Measurements from ENCODE around the gene IQGAP3. TPM values are rescaled to one million over a fixed set of nuclear protein-coding genes. Genes with fewer than 3 reads are reported as not detected.

Gene IQGAP3
- total and polyA plus RNA-seq, 7 experiments from 2014 or later = 0.24 to 14.4 TPM; not detected in 5

DNA sequence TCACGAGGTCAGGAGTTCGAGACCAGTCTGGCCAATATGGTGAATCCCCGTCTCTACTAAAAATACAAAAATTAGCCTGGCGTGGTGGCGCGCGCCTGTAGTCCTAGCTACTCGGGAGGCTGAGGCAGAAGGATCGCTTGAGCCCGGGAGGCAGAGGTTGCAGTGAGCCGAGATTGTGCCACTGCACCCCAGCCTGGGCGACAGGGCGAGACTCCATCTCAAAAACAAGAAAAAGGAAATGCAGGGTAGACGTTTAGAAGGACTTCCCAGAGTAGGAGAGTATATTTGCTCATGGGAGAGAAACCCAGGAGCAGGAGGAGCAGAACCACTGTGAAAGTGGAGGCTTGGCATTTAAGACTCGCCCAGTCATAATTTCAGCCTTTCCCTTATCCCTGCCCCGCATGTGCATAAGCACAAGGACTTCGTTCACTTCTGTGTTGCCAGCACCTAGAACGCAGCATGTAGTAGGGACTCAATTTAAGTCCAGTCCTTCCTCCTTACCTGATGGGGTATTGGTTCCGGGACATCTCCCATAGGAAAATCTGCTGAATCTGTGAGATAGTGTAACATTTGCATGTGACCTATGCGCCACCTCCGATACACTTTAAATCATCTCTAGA lies 66.6 kb downstream of the IQGAP3 start:
- POLR2A ChIA-PET = interaction anchor here (1.1 to 14.4 kb wide), 8 partner anchors 10 to 173 kb away, joined by 3 to 256 read pairs (median 9); partner anchors contain the start of gene NAXE
- Histone ChIP-seq H3K27me3 (ENCODE audit: control insufficient read depth in 2 of 2, insufficient read depth in 2 of 2, low read length in 2 of 2) (no peaks in the 10 kb centered on the region), H3K9me3 (ENCODE audit: control insufficient read depth in 2 of 3, low read length in 3 of 3) (no peaks in the 10 kb centered on the region), H3K4me1 (ENCODE audit: control insufficient read depth in 2 of 2, insufficient read depth in 2 of 2, low read length in 2 of 2) (peaks cover 60 to 62% of the 10 kb centered on the region in 2 donors), H3K36me3 (ENCODE audit: control insufficient read depth in 2 of 3, insufficient read depth in 3 of 3, low read length in 3 of 3) (no peaks in the 10 kb centered on the region), H3K4me3 (ENCODE audit: low read length) (peak overlapping the region; percentile 24), H3K27ac (ENCODE audit: low read depth, low read length) (peak overlapping the region; percentile 99)
- CTCF ChIA-PET = no interaction called here
- DNase-seq (peak in 1 of 9 donors; percentile 6), ATAC-seq (no peak)
- Mint-ChIP-seq H3K27ac (peak overlapping the region; percentile 93 to 100 (median 99)), H3K36me3 (peaks cover 0 to 10% (median 0%) of the 10 kb centered on the region in 5 donors), H3K27me3 (no peaks in the 10 kb centered on the region), H3K9me3 (peaks cover 0 to 6% (median 0%) of the 10 kb centered on the region in 11 donors), H3K4me3 (peak overlapping the region; percentile 71 to 92 (median 88)), H3K4me1 (peaks cover 47 to 77% (median 73%) of the 10 kb centered on the region in 7 donors)
- intact Hi-C loops (cut with micrococcal nuclease) = loop anchor here (1.0 to 10.0 kb wide), 16 partner anchors 25 to 1501 kb away; partner anchors contain the start of genes GPATCH4 (in 2 of the 2), IQGAP3 (in 2 of the 2), PRCC (in 2 of the 2) and SH2D2A (in 2 of the 2)

GRCh38 chr1:156504821-156505678 lies 67.3 kb downstream of the IQGAP3 start:
- H3K27me3 Mint-ChIP-seq = no peaks in the 10 kb centered on the region
- H3K27ac ChIP-seq (ENCODE audit: low read depth, low read length) = peak overlapping the region; percentile 99
- peak overlapping the region; percentile 71 to 92 (median 88) for H3K4me3 Mint-ChIP-seq
- ChIA-PET CTCF (interaction anchor here (0.9 to 1.7 kb wide), 5 partner anchors 23 to 221 kb away, joined by 3 to 7 read pairs (median 4); no protein-coding TSS in a partner anchor), POLR2A (interaction anchor here (0.8 to 14.4 kb wide), 12 partner anchors 9 to 262 kb away, joined by 3 to 256 read pairs (median 4); partner anchors contain the start of genes GPATCH4, NAXE and PRCC)
- peaks cover 47 to 74% (median 70%) of the 10 kb centered on the region in 7 donors for H3K4me1 Mint-ChIP-seq
- no peaks in the 10 kb centered on the region for H3K27me3 ChIP-seq (ENCODE audit: control insufficient read depth in 2 of 2, insufficient read depth in 2 of 2, low read length in 2 of 2)
- no peaks in the 10 kb centered on the region for H3K9me3 ChIP-seq (ENCODE audit: control insufficient read depth in 2 of 3, low read length in 3 of 3)
- DNase-seq (peak; percentile 88 to 100 (median 97)), ATAC-seq (peak; percentile 60)
- H3K4me1 ChIP-seq (ENCODE audit: control insufficient read depth in 2 of 2, insufficient read depth in 2 of 2, low read length in 2 of 2) = peaks cover 60 to 62% of the 10 kb centered on the region in 2 donors
- H3K36me3 Mint-ChIP-seq = peaks cover 0 to 10% (median 0%) of the 10 kb centered on the region in 5 donors
- intact Hi-C loops (cut with micrococcal nuclease) = loop anchor here (1.0 to 10.0 kb wide), 17 partner anchors 25 to 1500 kb away; partner anchors contain the start of genes GPATCH4 (in 2 of the 2), IQGAP3 (in 2 of the 2), PRCC (in 2 of the 2) and SH2D2A (in 2 of the 2)
- peaks cover 0 to 4% (median 0%) of the 10 kb centered on the region in 3 experiments for H3K36me3 ChIP-seq (ENCODE audit: control insufficient read depth in 2 of 3, insufficient read depth in 3 of 3, low read length in 3 of 3)
- H3K27ac Mint-ChIP-seq = peak overlapping the region; percentile 93 to 100 (median 99)
- peaks cover 0 to 6% (median 0%) of the 10 kb centered on the region in 11 donors for H3K9me3 Mint-ChIP-seq
- H3K4me3 ChIP-seq (ENCODE audit: low read length) = peak overlapping the region; percentile 55

DNA sequence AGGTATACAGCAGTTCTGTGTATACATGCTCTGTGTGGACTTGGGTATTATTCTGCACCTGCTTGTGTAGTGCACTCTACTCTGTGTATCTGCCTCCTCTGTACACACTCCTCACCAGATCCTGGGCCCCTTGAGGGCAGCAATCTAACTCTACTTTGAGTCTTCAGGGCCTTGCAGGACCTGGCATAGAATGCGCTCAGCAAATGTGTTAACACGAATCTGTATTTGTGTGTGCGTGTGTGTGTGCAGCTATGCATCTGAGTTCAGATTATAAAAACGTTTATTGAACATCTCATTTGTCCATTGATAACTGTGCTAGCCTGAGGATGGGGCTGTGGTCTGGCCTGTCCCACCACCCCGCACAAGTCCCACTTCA lies 67.9 kb downstream of the IQGAP3 start:
- Mint-ChIP-seq H3K36me3 (peaks cover 0 to 10% (median 0%) of the 10 kb centered on the region in 5 donors), H3K27me3 (no peaks in the 10 kb centered on the region), H3K27ac (peak overlapping the region; percentile 93 to 100 (median 99)), H3K4me1 (peaks cover 47 to 73% (median 69%) of the 10 kb centered on the region in 7 donors), H3K4me3 (peak overlapping the region; percentile 71 to 92 (median 88)), H3K9me3 (peaks cover 0 to 6% (median 0%) of the 10 kb centered on the region in 11 donors)
- Histone ChIP-seq H3K27ac (ENCODE audit: low read depth, low read length) (peak overlapping the region; percentile 99), H3K27me3 (ENCODE audit: control insufficient read depth in 2 of 2, insufficient read depth in 2 of 2, low read length in 2 of 2) (no peaks in the 10 kb centered on the region), H3K4me3 (ENCODE audit: low read length) (peak overlapping the region; percentile 55), H3K36me3 (ENCODE audit: control insufficient read depth in 2 of 3, insufficient read depth in 3 of 3, low read length in 3 of 3) (peaks cover 0 to 6% (median 0%) of the 10 kb centered on the region in 3 experiments), H3K9me3 (ENCODE audit: control insufficient read depth in 2 of 3, low read length in 3 of 3) (no peaks in the 10 kb centered on the region), H3K4me1 (ENCODE audit: control insufficient read depth in 2 of 2, insufficient read depth in 2 of 2, low read length in 2 of 2) (peaks cover 60 to 62% of the 10 kb centered on the region in 2 donors)
- intact Hi-C loops (cut with micrococcal nuclease) = loop anchor here (2.0 to 10.0 kb wide), 8 partner anchors 68 to 1500 kb away; partner anchors contain the start of genes GPATCH4 (in 1 of the 2), IQGAP3 (in 1 of the 2), ISG20L2 (in 1 of the 2) and METTL25B (in 1 of the 2)
- CTCF ChIA-PET = interaction anchor here (0.6 to 1.7 kb wide), 6 partner anchors 23 to 313 kb away, joined by 3 to 7 read pairs (median 4); no protein-coding TSS in a partner anchor
- POLR2A ChIA-PET = interaction anchor here (0.9 to 14.4 kb wide), 12 partner anchors 8 to 263 kb away, joined by 3 to 256 read pairs (median 4); partner anchors contain the start of genes GPATCH4, NAXE and PRCC
- ATAC-seq (no peak), DNase-seq (peak in 1 of 9 donors; percentile 42)

GRCh38 chr1:156503698-156504437 lies 68.5 kb downstream of the IQGAP3 start:
- Histone ChIP-seq H3K9me3 (ENCODE audit: control insufficient read depth in 2 of 3, low read length in 3 of 3) (no peaks in the 10 kb centered on the region), H3K36me3 (ENCODE audit: control insufficient read depth in 2 of 3, insufficient read depth in 3 of 3, low read length in 3 of 3) (peaks cover 0 to 6% (median 0%) of the 10 kb centered on the region in 3 experiments), H3K27ac (ENCODE audit: low read depth, low read length) (peak overlapping the region; percentile 99), H3K27me3 (ENCODE audit: control insufficient read depth in 2 of 2, insufficient read depth in 2 of 2, low read length in 2 of 2) (no peaks in the 10 kb centered on the region), H3K4me1 (ENCODE audit: control insufficient read depth in 2 of 2, insufficient read depth in 2 of 2, low read length in 2 of 2) (peaks cover 62 to 64% of the 10 kb centered on the region in 2 donors), H3K4me3 (ENCODE audit: low read length) (peak overlapping the region; percentile 55)
- POLR2A ChIA-PET = interaction anchor here (0.6 to 14.4 kb wide), 11 partner anchors 17 to 1028 kb away, joined by 3 to 256 read pairs (median 5); partner anchors contain the start of genes GPATCH4 and NAXE
- Mint-ChIP-seq H3K27ac (peak overlapping the region; percentile 93 to 100 (median 99)), H3K9me3 (peaks cover 0 to 6% (median 0%) of the 10 kb centered on the region in 11 donors), H3K4me3 (peak overlapping the region; percentile 71 to 95 (median 90)), H3K27me3 (no peaks in the 10 kb centered on the region), H3K36me3 (peaks cover 0 to 10% (median 0%) of the 10 kb centered on the region in 5 donors), H3K4me1 (peaks cover 45 to 70% (median 66%) of the 10 kb centered on the region in 7 donors)
- CTCF ChIA-PET = interaction anchor here (0.6 to 1.7 kb wide), 4 partner anchors 22 to 313 kb away, joined by 3 to 7 read pairs (median 4); no protein-coding TSS in a partner anchor
- intact Hi-C loops (cut with micrococcal nuclease) = loop anchor here (2.0 to 10.0 kb wide), 8 partner anchors 69 to 1499 kb away; partner anchors contain the start of genes GPATCH4 (in 1 of the 2), IQGAP3 (in 1 of the 2), ISG20L2 (in 1 of the 2) and METTL25B (in 1 of the 2)
- ATAC-seq = no peak
- no peak for DNase-seq

DNA sequence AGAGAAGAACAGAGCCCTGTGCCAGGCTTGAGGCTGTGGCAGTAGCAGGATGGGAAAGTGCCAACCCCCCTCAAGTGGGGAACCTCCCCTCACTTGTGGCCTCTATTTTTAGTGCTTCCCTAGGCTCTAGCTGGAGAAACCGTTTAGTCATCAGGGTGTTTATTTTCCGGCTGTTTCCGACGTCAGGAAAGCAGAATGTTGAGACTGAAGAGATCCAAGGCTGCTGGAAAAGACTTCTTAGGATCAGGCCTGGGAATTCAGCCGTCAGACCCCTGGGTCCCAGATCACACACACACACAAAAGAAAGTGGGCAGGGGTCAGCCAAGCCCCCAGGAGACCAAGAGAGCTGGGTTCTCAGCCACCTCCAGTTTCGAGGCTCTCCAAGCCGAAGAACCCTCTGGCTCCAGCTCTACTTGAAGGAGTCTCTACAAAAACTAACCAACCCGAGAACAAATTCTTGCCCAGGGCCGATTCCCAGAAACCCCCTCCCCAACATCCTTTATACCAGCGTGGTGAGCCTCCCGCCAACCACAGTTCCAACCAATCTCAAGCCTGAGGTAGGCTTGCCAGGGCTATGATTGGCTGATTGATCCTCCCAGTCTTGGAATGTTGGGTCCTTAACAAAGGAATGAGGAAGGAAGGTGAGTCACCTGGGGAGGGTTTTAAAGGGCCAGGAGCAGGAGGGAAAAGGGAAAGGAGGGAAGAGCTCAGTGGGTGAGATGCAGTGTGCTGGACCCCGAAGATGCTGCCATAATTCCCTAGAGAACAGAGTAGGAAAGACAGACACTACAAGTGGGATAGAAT lies 69.3 kb downstream of the IQGAP3 start:
- peak in 1 of 9 donors; percentile 18 for DNase-seq
- Histone ChIP-seq H3K27ac (ENCODE audit: low read depth, low read length) (peak overlapping the region; percentile 99), H3K36me3 (ENCODE audit: control insufficient read depth in 2 of 3, insufficient read depth in 3 of 3, low read length in 3 of 3) (peaks cover 0 to 6% (median 0%) of the 10 kb centered on the region in 3 experiments), H3K4me3 (ENCODE audit: low read length) (peak overlapping the region; percentile 81), H3K9me3 (ENCODE audit: control insufficient read depth in 2 of 3, low read length in 3 of 3) (no peaks in the 10 kb centered on the region), H3K4me1 (ENCODE audit: control insufficient read depth in 2 of 2, insufficient read depth in 2 of 2, low read length in 2 of 2) (peaks cover 61 to 65% of the 10 kb centered on the region in 2 donors), H3K27me3 (ENCODE audit: control insufficient read depth in 2 of 2, insufficient read depth in 2 of 2, low read length in 2 of 2) (no peaks in the 10 kb centered on the region)
- intact Hi-C loops (cut with micrococcal nuclease) = loop anchor here (5.0 to 10.0 kb wide), 4 partner anchors 121 to 1498 kb away; partner anchors contain the start of genes ISG20L2 (in 1 of the 2), METTL25B (in 1 of the 2), PMF1 (in 1 of the 2) and ZBTB7B (in 1 of the 2)
- Mint-ChIP-seq H3K4me3 (peak overlapping the region; percentile 81 to 95 (median 90)), H3K27ac (peak overlapping the region; percentile 93 to 100 (median 99)), H3K27me3 (no peaks in the 10 kb centered on the region), H3K36me3 (peaks cover 0 to 13% (median 0%) of the 10 kb centered on the region in 5 donors), H3K9me3 (peaks cover 0 to 6% (median 0%) of the 10 kb centered on the region in 11 donors), H3K4me1 (peaks cover 39 to 69% (median 66%) of the 10 kb centered on the region in 7 donors)
- ATAC-seq = no peak
- POLR2A ChIA-PET = interaction anchor here (0.7 to 14.4 kb wide), 10 partner anchors 16 to 264 kb away, joined by 3 to 256 read pairs (median 24); partner anchors contain the start of genes IQGAP3, NAXE and PRCC
- CTCF ChIA-PET = interaction anchor here (1.4 to 1.9 kb wide), 4 partner anchors 10 to 98 kb away, joined by 4 to 10 read pairs (median 4); partner anchors contain the start of gene GPATCH4
